Measurements from ENCODE around the gene KRTAP4-5. TPM values are rescaled to one million over a fixed set of nuclear protein-coding genes. Genes with fewer than 3 reads are reported as not detected.

The KRTAP4-5 gene
- total RNA-seq, 1 donor from 2014 or later, result not detected

Small RNA genes within 50 kb of the gene (small RNA-seq; reads per million reads assigned to genes)
- not detected for gene KRTAP4-17P (ENCODE audit: low replicate concordance)

Other genes starting within 250 kb of the KRTAP4-5 start
- 0.25 TPM for gene KRT23, start 212.2 kb downstream of the KRTAP4-5 start, total RNA-seq
- not detected for gene KRT39, start 182.9 kb downstream of the KRTAP4-5 start, total RNA-seq
- not detected for gene KRT40, start 165.5 kb downstream of the KRTAP4-5 start, total RNA-seq
- gene KRTAP3-3, start 155.7 kb downstream of the KRTAP4-5 start, total RNA-seq, result not detected
- not detected for gene KRTAP3-2, start 149.9 kb downstream of the KRTAP4-5 start, total RNA-seq
- gene KRTAP3-1, start 140.7 kb downstream of the KRTAP4-5 start, total RNA-seq, result not detected
- not detected for gene KRTAP1-5, start 122.6 kb downstream of the KRTAP4-5 start, total RNA-seq
- not detected for gene KRTAP1-4, start 119.6 kb downstream of the KRTAP4-5 start, total RNA-seq
- not detected for gene KRTAP1-3, start 115.0 kb downstream of the KRTAP4-5 start, total RNA-seq
- gene KRTAP1-1, start 108.4 kb downstream of the KRTAP4-5 start, total RNA-seq, result not detected
- not detected for gene KRTAP2-1, start 102.5 kb downstream of the KRTAP4-5 start, total RNA-seq
- not detected for gene KRTAP2-2, start 94.6 kb downstream of the KRTAP4-5 start, total RNA-seq
- not detected for gene KRTAP2-3, start 89.7 kb downstream of the KRTAP4-5 start, total RNA-seq
- gene KRTAP2-4, start 83.9 kb downstream of the KRTAP4-5 start, total RNA-seq, result not detected
- not detected for gene KRTAP4-7, start 65.7 kb downstream of the KRTAP4-5 start, total RNA-seq
- gene KRTAP4-8, start 51.7 kb downstream of the KRTAP4-5 start, total RNA-seq, result not detected
- gene KRTAP4-16, start 47.6 kb downstream of the KRTAP4-5 start, total RNA-seq, result not detected
- not detected for gene KRTAP4-9, start 44.4 kb downstream of the KRTAP4-5 start, total RNA-seq
- gene KRTAP4-11, start 31.5 kb downstream of the KRTAP4-5 start, total RNA-seq, result not detected
- not detected for gene KRTAP4-12, start 25.6 kb downstream of the KRTAP4-5 start, total RNA-seq
- not detected for gene KRTAP4-6, start 9.3 kb downstream of the KRTAP4-5 start, total RNA-seq
- gene KRTAP4-4, start 10.9 kb upstream of the KRTAP4-5 start, total RNA-seq, result not detected
- not detected for gene KRTAP4-3, start 18.4 kb upstream of the KRTAP4-5 start, total RNA-seq
- gene KRTAP4-2, start 28.4 kb upstream of the KRTAP4-5 start, total RNA-seq, result not detected
- gene KRTAP4-1, start 35.1 kb upstream of the KRTAP4-5 start, total RNA-seq, result not detected
- gene KRTAP9-1, start 40.1 kb upstream of the KRTAP4-5 start, total RNA-seq, result not detected
- gene KRTAP9-2, start 76.8 kb upstream of the KRTAP4-5 start, total RNA-seq, result not detected
- gene KRTAP9-3, start 82.6 kb upstream of the KRTAP4-5 start, total RNA-seq, result not detected
- gene KRTAP9-8, start 88.2 kb upstream of the KRTAP4-5 start, total RNA-seq, result not detected
- not detected for gene KRTAP9-4, start 99.9 kb upstream of the KRTAP4-5 start, total RNA-seq
- not detected for gene KRTAP9-9, start 105.6 kb upstream of the KRTAP4-5 start, total RNA-seq
- not detected for gene KRTAP9-6, start 115.6 kb upstream of the KRTAP4-5 start, total RNA-seq
- gene KRTAP9-7, start 125.9 kb upstream of the KRTAP4-5 start, total RNA-seq, result not detected
- gene KRTAP29-1, start 153.0 kb upstream of the KRTAP4-5 start, total RNA-seq, result not detected
- gene KRTAP16-1, start 159.5 kb upstream of the KRTAP4-5 start, total RNA-seq, result not detected
- not detected for gene KRTAP17-1, start 165.9 kb upstream of the KRTAP4-5 start, total RNA-seq
- not detected for gene KRT33A, start 201.0 kb upstream of the KRTAP4-5 start, total RNA-seq
- gene KRT33B, start 220.0 kb upstream of the KRTAP4-5 start, total RNA-seq, result not detected
- 0.74 TPM for gene KRT34, start 232.5 kb upstream of the KRTAP4-5 start, total RNA-seq
- gene KRT31, start 247.8 kb upstream of the KRTAP4-5 start, total RNA-seq, result 1.2 TPM